Astrocyte (in vitro differentiated cells and primary cell): ENCODE data around the gene MPP3.

ENCODE experiments used
- CTCF ChIP-seq: IDR thresholded peaks from 2 replicates; pipeline ENCODE4 v1.5.1; 2011; ENCODE audit warnings: low read depth, mild to moderate bottlenecking, inconsistent platforms, low read length, moderate library complexity; ENCODE audit not compliant: insufficient read depth
- EZH2 ChIP-seq: IDR thresholded peaks from 2 replicates; pipeline ENCODE4 v1.6.1; 2012; ENCODE audit warnings: mild to moderate bottlenecking, low read length, inconsistent platforms; ENCODE audit not compliant: insufficient read depth

- TF ChIP-seq CTCF, result no peak
- no peak for TF ChIP-seq EZH2
Observed at GRCh38 chr17:43831633-43832032, 1.3 kb downstream of the MPP3 start.
